ENCODE measurements around the gene LIPC.

Gene LIPC

DNA sequence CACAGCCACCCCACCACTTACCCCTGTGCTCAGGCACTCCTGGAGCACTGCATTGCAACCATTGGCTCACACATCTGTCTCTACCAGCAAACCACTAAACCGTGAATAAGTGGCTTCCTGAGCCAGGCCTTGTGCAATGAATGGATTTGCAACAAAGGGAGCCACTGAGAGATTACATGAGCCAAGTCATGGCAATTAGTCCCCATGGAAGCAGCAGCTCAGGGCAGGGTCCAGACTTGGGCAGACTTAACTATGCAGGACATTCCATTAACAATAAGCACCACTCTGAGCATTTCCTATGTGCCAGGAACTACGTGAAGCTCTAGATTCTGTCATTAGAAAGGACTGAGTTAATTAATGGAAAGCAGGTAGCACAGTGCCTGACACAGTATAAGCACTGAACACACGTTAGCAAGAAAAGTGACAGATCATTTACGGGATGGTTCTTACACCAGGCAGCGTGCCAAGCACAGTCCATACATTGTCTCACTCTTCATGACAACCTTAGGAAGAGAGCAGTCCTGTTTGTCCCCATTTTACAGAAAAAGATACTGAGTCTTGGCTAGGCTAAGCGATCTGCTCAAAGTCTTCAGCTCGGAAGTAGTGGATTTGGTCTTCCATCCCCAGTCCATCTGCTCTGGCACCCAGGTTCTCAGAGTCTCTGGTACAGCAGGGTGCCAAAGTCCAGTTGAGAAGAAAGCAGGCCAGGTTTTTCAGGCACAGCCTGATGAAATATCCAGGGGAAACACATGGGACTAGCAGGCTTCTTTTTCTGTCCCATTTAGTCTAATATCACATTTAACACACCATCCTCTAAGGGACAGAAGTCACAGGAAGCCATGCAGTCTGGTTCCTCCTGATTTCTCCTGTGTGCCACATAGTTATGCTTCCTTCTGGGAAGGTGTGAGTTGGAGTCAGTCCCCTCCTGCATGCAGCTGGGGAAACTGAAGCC, 44.1 kb downstream of the LIPC start:
- DNase-seq (ENCODE audit: low read depth, low spot score) = no peak

GRCh38 chr15:58476525-58477162, 44.9 kb downstream of the LIPC start:
- DNase-seq (ENCODE audit: low read depth, low spot score) = no peak

GRCh38 chr15:58477170-58477569, 45.4 kb downstream of the LIPC start:
- DNase-seq (ENCODE audit: low read depth, low spot score) = no peak

DNA sequence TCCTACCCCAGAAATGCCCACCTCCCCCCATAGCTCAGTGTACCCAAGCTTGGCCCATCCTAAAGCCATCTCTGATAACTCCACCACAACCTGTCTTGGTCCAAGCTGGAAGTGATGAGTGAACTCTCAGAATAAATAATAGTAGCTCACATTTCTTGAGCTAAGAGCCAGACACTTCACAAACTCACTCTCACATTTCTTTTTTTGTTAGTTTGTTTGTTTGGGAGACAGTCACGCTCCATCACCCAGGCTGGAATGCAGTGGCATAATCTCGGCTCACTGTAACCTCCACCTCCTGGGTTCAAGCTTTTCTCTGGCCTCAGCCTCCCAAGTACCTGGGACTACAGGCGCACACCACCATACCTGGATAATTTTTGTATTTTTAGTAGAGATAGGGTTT, 46.2 kb downstream of the LIPC start:
- DNase-seq (ENCODE audit: low read depth, low spot score) = no peak

GRCh38 chr15:58478579-58478978, 46.8 kb downstream of the LIPC start:
- no peak for DNase-seq (ENCODE audit: low read depth, low spot score)

- no peak for DNase-seq (ENCODE audit: low read depth, low spot score)
These were observed 48.1 kb downstream of the LIPC start for GRCh38 chr15:58479941-58480340.

DNA sequence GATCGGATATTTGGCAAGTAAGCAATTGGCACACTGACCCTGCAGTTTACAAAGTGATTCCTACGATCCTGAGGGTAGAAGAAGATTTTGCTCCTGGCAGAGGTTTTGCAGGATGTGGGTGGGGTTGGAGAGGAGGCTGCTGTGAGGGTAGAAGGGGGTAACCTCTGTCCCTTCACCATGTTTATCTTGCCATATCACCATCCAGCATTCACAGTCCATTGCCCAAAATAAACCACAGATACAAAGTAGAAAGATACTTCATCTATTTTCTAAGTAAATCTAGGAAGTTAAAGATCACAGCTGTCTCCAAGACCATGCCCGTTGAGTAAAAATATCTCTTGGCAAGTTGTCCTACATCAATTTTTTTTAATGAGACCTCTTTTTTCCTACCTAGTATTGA, 51.6 kb downstream of the LIPC start:
- DNase-seq (ENCODE audit: low read depth, low spot score) = no peak

- DNase-seq (ENCODE audit: low read depth, low spot score) = no peak
These were observed 53.2 kb downstream of the LIPC start for GRCh38 chr15:58484791-58485600.

DNA sequence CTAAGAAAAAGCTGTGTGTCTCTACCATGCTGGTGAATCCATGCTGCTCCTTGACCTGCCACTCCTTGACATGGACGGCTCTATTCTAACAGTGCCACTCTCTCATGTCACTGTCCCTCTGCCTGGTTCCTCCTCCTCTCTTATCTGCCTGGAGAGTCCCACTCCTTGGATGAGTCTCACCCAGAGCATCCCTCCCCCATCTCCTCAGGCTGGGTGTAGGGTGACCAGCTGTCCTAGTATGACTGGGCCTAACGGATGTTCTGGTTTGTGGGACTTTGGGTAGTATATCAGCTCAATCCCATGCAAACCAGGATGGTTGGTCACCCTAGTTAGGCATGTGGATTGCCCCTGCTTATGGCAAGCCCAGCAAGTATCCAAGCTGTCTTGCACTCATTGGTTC, 54.3 kb downstream of the LIPC start:
- DNase-seq (ENCODE audit: low read depth, low spot score) = no peak

- DNase-seq (ENCODE audit: low read depth, low spot score) = no peak
These were observed 54.8 kb downstream of the LIPC start for GRCh38 chr15:58486564-58486963.

DNA sequence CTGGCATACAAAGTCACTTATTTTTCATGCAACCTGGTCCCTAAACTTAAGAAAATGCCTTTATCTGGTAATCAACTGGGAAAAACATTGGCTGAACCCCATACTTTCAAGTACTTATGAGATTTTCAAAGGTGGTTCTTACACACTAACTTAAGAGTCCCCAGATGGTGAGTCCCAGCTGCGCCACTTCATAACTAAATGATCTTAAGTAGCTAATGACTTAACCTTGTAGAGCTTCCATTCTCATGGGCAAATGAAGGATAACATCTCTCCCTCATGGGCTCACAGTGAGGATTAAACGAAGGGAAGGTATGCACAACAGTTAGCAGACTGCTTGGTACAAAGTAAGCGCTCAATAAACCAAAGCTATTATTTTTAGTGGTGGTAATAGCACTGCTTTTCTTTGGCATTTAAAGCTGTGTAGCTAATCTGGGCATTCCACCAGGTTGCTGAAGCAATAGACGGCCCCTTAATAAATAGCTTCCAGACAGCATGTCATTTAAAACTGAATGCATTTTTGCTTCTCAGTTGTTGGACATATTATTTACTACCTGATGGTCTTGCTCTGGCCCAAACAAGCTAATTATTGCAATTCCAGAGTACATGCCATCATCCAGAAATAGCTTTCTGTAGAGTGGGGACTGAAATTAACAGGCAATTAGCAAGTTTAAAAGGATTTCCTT, 55.4 kb downstream of the LIPC start:
- DNase-seq (ENCODE audit: low read depth, low spot score) = no peak

DNA sequence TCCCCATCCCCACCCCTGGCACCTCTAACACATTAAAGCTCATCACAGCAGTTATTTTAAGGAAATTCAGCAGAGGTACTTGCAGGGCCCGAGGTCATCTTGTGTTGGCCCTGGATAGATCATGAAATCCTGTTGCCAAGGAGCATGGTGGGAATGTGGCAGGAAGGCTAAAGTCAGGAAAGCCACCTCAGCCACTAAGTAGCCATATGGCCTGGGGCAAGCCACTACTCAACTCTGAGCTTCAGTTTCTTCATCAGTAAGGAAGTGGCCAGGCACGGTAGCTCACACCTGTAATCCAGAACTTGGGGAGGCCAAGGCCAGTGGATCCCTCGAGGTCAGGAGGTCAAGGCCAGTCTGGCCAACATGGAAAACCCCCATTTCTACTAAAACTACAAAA, 55.9 kb downstream of the LIPC start:
- DNase-seq (ENCODE audit: low read depth, low spot score) = no peak

- no peak for DNase-seq (ENCODE audit: low read depth, low spot score)
These were observed 57.7 kb downstream of the LIPC start for GRCh38 chr15:58489289-58490085.

- no peak for DNase-seq (ENCODE audit: low read depth, low spot score)
These were observed 58.5 kb downstream of the LIPC start for GRCh38 chr15:58490086-58490887.

DNA sequence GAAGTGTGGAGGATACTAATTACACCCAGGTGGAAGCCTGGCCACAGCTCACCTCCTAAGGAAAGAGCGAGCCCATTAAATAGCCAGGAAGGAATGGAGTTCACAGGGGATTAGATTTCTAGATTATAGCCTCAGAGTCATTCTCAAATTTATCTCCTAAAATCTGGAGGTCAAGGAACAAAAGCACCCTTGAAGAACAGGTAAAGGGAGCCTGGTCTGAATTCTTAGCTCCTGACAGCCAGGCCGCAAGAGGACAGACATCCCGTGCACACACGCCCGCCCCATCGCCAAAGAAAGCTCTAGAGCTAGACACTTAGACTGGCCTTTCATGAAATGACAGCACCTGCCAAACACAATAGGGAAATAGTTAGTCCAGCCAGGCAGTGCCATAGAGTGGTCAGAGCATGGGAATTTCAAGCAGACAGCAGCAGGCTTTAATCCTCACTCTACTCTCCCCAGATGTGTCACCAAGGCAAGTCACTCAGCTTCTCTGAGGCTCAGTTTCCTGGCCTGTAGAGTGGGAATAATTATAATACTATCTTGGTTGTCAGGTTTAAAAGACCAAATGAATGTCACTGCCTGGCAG, 59.2 kb downstream of the LIPC start:
- DNase-seq (ENCODE audit: low read depth, low spot score) = no peak

- DNase-seq (ENCODE audit: low read depth, low spot score) = no peak
These were observed 59.9 kb downstream of the LIPC start for GRCh38 chr15:58491499-58492202.

GRCh38 chr15:58492661-58493397, 61.0 kb downstream of the LIPC start:
- DNase-seq (ENCODE audit: low read depth, low spot score) = no peak

- DNase-seq (ENCODE audit: low read depth, low spot score) = no peak
These were observed 62.8 kb downstream of the LIPC start for GRCh38 chr15:58494567-58494966.
